Skin epidermis (tissue), 12 donors: ENCODE data around the gene KRT6A.

Experiments used
- H3K27ac ChIP-seq, 21 experiments: fragments of 200-600 bp; sonication (generic) in 11 of 21; one replicate each; pipeline ENCODE4 v1.5.0; 2020; ENCODE audit warnings: mild to moderate bottlenecking in 3 of 21, inconsistent platforms in 2 of 21, moderate library complexity in 2 of 21
- H3K4me3 ChIP-seq, 7 experiments: fragments of 200-600 bp; sonication (generic) in 2 of 7; one replicate each; pipeline ENCODE4 v1.5.0; 2020; ENCODE audit warnings: inconsistent platforms in 2 of 7, mild to moderate bottlenecking in 2 of 7, moderate library complexity in 1 of 7

The KRT6A gene

GRCh38 chr12:52493172-52493571 lies at the start of gene KRT6A:
Gene KRT6A (minus strand): TSS chr12:52493257. CDS start chr12:52493188, 69 bp downstream.
- Histone ChIP-seq H3K27ac (peak within 1 kb of the TSS in 20 of 21 experiments; percentile 33 to 82 (median 68)), H3K4me3 (peak within 1 kb of the TSS; percentile 19 to 37 (median 28))

GRCh38 chr12:52542157-52542556 lies 49.1 kb upstream of the KRT6A start:
- Histone ChIP-seq H3K4me3 (no peak overlapping the region), H3K27ac (peak overlapping the region in 1 of 21 experiments; percentile 17)

- H3K27ac ChIP-seq, result no peak overlapping the region
- H3K4me3 ChIP-seq, result no peak overlapping the region
Measured at GRCh38 chr12:52541709-52542108, 48.7 kb upstream of the KRT6A start.

- Histone ChIP-seq H3K27ac (peak overlapping the region in 1 of 21 experiments; percentile 76), H3K4me3 (no peak overlapping the region)
Measured at GRCh38 chr12:52540531-52540930, 47.5 kb upstream of the KRT6A start.

DNA sequence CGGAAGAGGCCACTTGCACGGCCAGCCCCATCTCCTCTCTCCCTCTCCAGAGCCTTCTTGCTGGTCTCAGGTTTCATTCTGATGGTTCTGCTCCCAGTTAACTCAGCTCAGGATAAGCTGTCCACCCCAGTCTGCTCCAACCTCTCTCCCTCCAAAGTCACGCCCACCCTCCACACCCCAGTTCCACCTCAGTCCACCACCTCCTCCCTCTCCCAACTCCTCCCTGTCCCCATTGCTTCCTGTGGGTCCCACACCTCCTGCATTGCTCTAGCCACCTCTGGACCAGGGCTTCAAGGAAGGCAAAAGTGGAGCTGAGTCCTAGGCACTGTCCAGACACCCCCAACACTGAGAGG lies 46.7 kb upstream of the KRT6A start:
- Histone ChIP-seq H3K27ac (peak overlapping the region in 12 of 21 experiments; percentile 18 to 76 (median 42)), H3K4me3 (no peak overlapping the region)

DNA sequence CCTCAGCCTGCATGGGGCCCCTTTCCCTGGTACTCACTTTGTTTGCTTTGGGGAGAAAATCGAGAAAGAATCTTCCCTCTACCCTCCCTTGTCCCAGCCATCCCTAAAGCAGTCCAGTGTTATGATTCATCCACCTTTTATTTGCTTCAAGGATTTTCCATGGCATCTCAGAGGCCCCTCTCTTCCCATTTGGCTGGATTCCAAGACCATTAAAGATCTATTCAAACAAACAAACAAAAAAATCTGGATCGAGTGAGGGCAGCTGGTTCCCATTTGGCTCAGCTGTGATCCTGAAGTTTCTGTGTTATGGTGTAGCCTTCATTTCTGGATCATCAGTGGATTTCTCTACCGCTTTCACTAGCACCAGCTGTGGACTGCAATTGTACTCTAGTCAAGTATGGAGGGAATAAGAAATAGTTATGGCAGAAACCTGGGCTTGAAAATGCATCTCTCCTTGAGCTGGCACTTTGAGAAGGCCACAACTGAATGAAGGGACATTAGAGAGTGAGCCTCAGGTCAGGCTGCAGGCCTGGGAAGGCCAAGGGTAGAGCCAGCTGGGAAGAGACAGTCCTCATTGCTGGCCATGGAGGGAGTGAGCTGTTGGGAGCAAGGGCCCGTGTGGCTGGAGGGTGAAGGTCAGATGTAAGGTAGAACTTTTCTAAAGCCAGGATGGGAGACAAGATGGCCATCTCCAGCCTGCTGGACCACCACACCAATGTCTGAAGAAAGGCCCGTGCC lies 46.2 kb upstream of the KRT6A start:
- H3K27ac ChIP-seq, result peak overlapping the region in 14 of 21 experiments; percentile 21 to 76 (median 54)
- no peak overlapping the region for H3K4me3 ChIP-seq

- Histone ChIP-seq H3K27ac (no peak overlapping the region), H3K4me3 (no peak overlapping the region)
Measured at GRCh38 chr12:52537101-52537500, 44.0 kb upstream of the KRT6A start.

DNA sequence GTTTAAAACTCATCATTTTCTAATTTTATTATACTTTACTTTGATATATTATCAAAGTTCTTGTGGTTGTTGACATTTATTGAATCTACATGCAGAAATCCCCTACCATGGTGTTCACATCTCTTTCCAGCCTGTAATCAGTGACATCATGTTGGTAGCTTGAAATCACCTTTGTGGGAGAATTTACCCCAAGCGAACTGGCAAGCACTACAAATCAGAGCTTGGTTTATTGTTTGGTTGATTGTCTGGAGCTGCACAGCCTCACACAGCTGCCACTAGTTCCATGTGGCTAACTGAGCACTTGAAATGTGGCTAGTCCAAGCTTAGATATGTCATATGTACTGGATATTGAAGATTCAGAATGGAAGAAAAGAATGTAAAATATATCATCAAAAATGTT lies 42.5 kb upstream of the KRT6A start:
- no peak overlapping the region for H3K4me3 ChIP-seq

DNA sequence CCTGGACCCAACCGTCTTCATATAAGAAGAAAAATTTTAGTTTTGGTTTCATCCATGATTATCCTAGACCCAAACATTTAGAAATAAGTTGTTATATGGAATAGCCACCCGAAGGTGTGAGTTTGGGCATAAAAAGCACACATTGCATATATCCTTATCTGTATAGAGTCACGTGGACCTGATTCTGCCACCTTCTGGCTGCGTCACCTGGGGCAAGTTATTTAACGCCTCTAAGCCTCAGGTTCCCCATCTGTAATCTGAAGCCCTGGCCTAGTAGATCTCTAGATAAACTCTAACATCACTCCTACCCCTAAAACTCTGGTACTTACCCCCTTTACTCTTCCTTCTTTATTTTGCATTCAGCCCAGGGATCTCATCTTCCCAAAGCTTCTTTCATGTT lies 41.4 kb upstream of the KRT6A start:
- Histone ChIP-seq H3K4me3 (no peak overlapping the region), H3K27ac (peak overlapping the region in 1 of 21 experiments; percentile 74)

More for the DNA sequence above, 42.5 kb upstream of the KRT6A start:
- no peak overlapping the region for H3K27ac ChIP-seq

GRCh38 chr12:52533686-52534470 lies 40.8 kb upstream of the KRT6A start:
- H3K4me3 ChIP-seq, result no peak overlapping the region
- H3K27ac ChIP-seq, result peak overlapping the region in 8 of 21 experiments; percentile 1 to 74 (median 40)

GRCh38 chr12:52532636-52533035 lies 39.6 kb upstream of the KRT6A start:
- Histone ChIP-seq H3K27ac (no peak overlapping the region), H3K4me3 (no peak overlapping the region)

DNA sequence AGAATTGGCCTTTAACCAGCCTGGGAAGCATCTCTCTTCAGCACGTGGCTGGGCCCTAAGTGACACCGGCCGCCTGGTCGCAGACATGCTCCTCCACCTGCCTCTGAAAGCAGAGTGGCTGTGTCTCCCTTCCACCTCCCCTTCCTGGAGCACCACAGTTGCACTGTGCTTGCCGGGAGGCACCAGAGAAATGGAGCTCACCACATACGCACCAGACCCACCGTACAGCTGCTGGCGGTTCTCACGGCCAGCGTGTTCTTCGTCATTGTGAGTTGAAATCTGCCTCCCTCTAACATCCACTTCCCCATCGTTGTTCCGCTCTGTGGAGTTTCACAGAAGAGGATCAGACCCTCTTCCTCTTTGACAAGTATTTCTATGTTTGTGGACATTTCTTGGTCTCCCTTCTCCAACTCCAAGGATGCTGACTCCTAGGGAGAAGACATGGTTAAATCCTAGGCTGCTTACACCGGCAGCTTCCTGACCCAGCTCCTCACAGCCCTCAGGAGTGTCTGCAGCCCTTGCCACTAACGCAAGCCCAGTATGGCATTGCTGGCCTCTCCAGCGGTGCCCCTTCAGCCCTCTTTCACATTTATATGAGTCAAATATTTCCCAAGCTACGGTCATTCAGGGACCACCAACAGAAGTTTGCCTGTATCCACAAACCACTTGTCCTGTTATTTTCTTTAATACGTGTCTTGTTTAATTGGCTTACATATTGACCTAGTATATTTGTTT lies 38.7 kb upstream of the KRT6A start:
- Histone ChIP-seq H3K4me3 (no peak overlapping the region), H3K27ac (peak overlapping the region in 1 of 21 experiments; percentile 17)

DNA sequence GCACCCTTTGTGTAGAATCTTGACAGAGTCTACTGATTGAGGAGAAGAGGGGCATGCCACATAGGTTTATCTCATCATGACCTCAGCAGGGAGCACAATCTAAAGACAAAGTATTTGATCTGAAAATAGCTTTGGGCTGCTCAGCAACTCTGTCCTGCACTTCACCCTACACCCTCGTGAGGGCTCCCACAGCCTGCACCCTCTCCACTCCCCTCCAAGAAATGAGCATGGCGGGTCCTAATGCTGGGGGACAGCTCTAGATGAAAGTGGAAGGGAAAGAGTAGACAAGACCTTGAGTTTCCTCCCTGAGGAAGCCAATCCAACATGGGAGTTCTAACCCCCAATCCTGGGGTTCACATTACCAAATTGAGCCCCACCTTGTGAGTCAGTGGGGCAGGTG lies 37.8 kb upstream of the KRT6A start:
- Histone ChIP-seq H3K4me3 (no peak overlapping the region), H3K27ac (peak overlapping the region in 1 of 21 experiments; percentile 17)

DNA sequence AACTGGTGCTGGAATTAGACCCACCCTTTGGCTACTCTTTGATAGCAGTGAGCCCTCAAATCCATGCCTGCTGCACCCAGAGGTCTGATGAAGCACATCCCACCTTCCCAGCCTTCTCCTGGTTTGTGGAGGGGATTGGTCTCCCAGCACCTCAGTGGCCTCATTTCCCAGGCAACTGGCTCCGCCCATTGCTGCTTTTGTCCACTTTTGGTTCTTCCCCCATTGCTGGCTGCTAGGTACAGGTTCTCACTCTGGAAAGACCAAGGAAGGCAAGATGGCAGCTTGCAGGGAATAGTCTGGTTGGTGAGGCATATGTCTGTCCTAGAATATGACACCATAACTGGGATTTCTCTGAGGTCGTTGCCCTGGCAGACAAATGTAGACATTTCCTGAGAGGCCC lies 37.3 kb upstream of the KRT6A start:
- Histone ChIP-seq H3K27ac (no peak overlapping the region), H3K4me3 (no peak overlapping the region)

- no peak overlapping the region for H3K27ac ChIP-seq
- no peak overlapping the region for H3K4me3 ChIP-seq
Measured at GRCh38 chr12:52529846-52530245, 36.8 kb upstream of the KRT6A start.

DNA sequence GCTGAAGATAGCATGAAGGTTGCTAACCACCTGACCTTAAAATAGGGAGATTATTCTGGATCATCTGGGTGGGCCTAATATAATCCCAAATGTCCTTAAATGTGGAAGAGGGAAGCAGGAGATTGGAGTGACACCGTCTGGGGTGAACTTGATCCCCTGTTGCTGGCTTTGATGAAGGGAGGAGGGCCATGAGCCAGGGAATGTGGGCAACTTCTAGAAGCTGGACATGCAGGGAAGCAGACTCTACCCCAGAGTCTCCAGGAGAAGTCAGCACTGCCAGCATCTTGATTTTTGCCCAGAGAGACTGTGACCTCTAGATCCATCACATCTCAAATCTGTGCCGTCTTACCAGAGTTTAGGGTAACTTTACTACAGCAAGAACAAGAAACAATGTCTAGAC lies 36.4 kb upstream of the KRT6A start:
- Histone ChIP-seq H3K27ac (no peak overlapping the region), H3K4me3 (no peak overlapping the region)

DNA sequence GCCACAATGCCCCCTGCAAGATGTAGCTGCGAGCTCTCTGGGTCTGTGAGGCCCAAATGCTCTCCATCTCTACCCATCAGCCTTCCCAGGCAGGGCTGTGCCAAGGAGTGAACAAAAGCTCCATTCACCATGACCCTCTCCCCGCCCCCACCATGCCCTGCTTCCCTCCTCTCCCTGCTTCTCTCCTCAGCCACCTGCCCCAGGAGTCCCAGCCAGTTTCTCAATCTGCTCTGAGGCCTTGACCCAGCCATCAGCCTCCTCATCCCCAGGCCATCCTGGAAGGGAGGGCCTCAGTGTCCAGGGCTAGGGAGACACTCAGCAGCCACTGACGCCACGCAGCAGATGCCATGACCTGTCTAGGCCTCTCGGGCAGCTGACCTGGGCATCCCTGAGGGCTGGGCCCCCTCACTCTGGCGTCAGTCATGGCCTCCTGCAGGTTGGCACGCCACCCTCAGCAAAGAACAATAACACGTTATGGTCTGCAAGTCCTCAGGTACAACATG lies 35.6 kb upstream of the KRT6A start:
- H3K4me3 ChIP-seq, result no peak overlapping the region

DNA sequence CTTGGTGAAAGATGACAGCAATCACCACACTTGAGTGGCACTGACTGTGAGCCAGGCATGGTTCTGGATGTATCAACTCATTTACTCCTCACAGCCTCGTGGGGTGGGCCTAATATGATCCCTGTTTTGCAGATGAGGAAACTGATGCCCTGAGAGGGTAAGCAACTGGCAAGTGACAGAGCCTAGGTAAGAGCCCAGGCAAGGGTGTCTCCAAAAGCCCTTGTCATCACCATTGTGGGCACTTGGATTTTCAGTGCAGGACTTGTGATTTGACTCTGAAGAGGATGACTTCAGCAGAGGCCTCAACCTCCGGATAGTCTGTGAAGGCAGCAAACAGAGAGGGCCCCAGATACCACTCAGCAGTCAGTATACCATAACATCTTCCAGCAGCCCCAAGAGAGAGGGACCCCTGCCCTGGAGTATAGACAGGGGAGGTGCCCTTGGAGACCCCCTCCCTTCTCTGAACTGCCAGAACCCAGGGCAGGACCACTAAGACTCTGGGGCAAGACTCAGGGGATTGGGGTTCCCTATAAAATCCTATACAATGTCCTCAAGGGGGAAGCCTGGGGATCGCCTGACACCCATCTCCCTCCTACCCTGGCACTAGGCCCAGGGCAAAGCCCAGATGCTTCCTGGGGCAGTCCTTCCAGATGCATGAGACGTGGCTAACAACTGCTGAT lies 34.2 kb upstream of the KRT6A start:
- no peak overlapping the region for H3K4me3 ChIP-seq
- H3K27ac ChIP-seq, result peak overlapping the region in 1 of 21 experiments; percentile 92

More for the DNA sequence above, 35.6 kb upstream of the KRT6A start:
- peak overlapping the region in 1 of 21 experiments; percentile 7 for H3K27ac ChIP-seq

DNA sequence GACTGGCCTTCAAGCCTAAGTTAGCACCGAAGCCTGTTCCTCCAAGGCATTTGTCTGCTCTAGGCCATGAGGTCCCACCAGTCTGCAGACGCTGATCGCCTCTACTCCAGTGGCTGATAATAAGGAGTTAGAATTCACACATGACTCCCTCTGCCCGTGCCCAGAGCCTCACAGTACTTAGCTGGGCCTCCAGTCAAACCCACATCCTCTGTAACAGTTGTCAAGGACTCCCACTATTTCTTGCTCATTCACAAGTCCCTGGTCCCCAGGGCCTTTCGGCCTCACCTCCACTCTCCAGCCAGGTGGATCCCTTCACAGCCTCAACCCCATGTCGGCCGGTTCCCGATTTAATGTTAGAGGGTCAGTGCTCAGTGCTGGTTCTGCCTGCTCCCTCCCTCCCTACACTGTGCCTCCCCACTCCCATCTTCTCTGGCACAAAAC lies 33.5 kb upstream of the KRT6A start:
- no peak overlapping the region for H3K4me3 ChIP-seq
- H3K27ac ChIP-seq, result peak overlapping the region in 9 of 21 experiments; percentile 3 to 92 (median 51)
